Measurements from ENCODE around the gene ANKFN1.

The ANKFN1 gene

DNA sequence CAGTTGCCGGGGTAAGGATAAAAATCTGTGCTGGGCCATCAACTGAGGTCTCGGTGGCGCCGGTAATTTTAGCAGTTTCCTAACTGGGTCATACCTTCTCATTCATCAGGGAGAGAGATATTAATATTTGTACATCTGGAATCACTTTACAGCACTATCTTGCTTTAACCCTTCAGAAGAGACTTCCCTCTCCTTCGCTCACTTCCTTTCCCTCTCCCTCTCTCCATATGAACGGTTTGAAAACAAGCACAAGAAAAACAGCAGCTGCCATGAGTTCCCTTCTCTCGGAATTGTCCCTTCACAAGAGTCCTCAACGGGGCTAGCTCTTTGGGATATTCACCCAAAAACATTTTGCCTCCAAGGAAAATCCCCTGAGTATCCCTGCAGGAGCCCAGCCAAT lies 295.9 kb downstream of the ANKFN1 start:
- no peak for DNase-seq

- no peak for DNase-seq
Observed at GRCh38 chr17:56451629-56452028, 298.4 kb downstream of the ANKFN1 start.

DNA sequence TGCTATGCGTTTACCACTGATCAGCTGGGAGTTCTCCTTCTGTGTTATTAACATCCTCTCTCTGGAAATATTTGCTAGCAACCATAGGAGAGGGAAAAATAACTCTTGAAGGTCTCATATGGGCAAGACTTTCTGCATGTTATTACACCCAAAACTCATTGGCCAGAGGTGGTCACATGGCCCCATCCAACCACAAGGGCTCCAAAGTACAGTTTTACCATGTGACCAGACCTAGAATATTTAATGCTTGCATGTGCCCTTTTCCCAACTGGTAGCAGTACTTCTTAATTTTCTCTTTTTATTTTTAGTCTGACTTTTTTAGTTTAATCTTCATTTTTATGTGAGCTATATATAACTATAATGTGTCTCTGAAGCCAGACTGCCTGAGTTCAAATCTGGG lies 299.2 kb downstream of the ANKFN1 start:
- no peak for DNase-seq

DNA sequence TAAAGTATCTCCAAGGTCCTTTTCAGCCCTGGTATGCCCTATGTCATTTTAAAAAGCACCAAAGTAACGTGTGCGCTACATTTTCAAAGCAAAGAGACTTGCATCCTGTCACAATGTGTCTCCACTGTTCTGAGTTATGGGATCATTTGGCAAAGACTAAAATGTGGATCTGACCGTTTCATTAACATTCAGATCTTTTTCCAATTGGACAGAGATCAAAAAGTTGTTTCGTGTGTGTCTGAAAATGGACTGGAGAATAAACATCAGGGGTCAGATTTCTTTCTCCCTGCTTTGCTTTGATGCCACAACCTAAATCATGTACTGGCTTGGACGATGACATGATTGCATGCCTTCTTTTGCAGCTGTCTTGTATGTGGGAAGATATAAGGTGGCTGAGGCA lies 304.2 kb downstream of the ANKFN1 start:
- no peak for DNase-seq

DNA sequence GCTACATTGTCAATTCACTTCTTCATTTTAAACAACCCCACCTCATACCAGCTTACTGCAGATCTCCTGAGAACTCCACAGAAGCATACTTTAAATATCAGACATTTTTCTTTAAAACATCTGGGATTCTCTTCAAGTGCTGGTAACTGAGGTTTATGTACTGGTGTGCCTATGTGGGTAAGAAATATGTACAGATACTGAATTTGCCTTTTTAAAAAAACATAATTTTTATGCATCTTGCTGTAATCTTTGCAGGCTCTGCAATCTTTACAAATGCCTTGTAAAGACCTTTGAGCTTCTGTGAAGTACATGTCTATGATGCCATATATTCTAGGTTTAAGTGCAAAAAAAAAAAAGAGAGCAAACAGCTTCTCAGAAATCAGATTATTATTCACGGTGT lies 312.6 kb downstream of the ANKFN1 start:
- DNase-seq = no peak

DNA sequence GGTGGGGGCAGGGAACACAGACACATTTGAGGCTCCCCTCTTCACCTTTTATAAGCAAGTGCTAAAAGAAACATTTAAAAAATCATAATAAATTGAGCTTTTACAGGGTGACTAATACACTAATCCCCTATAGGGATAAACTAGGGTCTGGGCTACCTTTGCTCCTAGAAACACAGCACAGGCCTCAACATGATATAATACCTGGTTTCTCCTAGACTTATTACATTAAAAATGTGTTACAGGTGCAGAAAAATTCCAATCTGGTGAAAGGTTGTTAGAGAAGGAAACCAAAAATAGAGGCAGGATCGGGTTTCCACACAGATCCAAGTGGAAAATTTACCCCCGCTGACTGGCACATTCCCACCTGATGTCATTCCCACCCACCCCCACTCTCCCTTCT lies 315.6 kb downstream of the ANKFN1 start:
- no peak for DNase-seq

- DNase-seq = no peak
Observed at GRCh38 chr17:56471696-56472095, 318.4 kb downstream of the ANKFN1 start.

GRCh38 chr17:56475116-56475515 lies 321.8 kb downstream of the ANKFN1 start:
- DNase-seq = no peak

GRCh38 chr17:56478836-56479447 lies 325.7 kb downstream of the ANKFN1 start:
- peak; percentile 26 for DNase-seq

DNA sequence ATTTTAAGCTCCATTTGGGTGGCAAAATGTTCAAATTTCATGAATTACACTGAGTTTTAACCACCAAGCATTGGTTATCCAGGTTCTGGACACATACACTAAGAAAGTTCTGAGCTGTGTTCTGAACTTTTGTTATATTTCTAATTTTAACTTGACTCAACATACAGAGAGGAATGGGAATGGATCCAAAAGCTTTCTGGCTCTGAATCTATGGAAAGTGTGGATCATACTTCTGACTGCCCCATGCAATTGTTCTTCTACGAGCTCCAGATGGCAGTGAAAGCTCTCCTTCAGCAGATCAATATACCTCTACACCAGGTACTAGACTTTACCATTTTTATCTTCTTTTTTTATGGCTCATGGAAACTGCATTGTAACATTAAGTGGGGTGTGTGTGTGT lies 327.2 kb downstream of the ANKFN1 start:
- no peak for DNase-seq

GRCh38 chr17:56481659-56482058 lies 328.4 kb downstream of the ANKFN1 start:
- no peak for DNase-seq

GRCh38 chr17:56482229-56482628 lies 329.0 kb downstream of the ANKFN1 start:
- no peak for DNase-seq

DNA sequence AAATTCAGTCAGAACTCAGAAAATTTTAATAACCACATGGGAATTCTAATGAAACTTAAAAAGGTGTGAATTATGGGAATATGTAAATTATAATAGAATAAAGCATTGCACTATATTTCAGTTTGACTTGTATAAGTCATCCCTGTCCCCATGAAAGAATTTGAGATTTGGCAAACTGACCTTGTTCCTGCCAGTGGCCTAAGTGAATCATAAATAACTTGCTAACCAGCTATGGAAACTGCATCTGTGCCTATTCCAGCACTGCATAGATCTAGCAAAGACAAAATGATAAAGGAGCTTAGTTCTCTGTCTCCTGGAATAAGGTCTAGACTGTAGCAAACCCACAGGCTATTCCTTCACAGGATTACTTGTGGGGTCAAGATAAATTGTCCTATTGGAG lies 333.5 kb downstream of the ANKFN1 start:
- DNase-seq = no peak

DNA sequence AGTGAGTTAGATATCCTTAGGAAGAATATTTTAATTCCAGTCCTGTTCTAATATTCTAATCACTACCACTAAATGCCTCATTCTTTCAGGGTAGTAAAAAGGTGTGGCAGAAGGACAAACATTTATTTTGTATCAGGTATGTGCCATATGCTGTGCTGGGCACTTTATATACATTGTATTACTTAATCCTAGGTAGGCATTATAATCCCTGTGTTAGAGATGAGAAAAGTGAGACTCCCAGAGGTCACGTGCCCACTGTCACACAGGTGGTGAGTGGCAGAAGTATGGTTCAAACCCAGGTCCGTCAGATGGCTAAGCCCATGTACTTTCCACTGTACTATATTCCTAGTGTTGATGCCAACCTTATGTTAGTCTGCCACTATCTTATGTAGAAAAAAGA lies 335.5 kb downstream of the ANKFN1 start:
- no peak for DNase-seq

GRCh38 chr17:56489980-56490379 lies 336.7 kb downstream of the ANKFN1 start:
- no peak for DNase-seq

- no peak for DNase-seq
Observed at GRCh38 chr17:56495556-56495955, 342.3 kb downstream of the ANKFN1 start.

DNA sequence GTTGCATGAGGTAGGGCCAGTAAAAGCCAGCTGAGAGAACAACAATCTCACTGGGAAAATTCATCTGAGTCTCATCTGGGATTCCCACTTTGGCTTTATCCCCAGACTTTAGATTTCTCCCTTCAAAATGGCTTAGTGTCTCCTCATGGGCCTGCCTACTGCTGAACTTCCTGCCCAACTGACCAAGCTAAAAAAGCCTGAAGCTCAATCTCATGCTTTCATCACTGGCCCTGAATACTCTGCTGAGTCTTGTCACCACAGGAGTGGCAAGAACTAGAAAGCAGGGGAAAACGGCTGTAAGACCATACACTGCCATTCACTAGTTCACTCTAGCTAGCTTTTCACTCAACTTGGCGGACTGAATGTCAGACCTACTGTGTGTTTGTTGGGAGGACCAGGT lies 343.9 kb downstream of the ANKFN1 start:
- DNase-seq = no peak

DNA sequence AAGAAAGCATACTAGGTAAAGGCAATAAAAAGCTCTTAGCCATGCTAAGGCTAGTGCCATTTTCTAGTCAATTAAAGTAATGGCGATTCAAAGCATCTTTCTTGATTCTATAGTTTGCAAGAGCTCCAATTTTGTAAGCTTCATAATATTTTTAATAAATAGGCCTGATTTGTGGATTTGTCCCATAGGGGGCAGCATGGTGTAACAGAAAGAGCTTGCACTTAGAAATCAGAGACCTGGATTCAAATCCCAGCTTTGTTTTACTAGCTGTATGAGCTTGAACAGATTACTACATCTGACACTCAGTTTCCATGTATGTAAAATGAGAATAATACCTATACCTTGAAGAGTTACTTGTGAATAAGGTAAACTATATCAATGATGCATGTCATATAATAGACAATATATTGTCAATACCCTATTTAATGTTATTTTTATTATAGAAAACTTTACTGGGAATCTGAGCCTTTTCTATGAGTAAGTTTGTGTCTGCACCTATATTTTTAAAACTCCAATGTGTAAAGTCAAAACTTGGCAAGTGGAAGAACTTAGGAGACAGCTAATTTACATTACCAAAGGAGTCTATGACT lies 346.6 kb downstream of the ANKFN1 start:
- DNase-seq = no peak

DNA sequence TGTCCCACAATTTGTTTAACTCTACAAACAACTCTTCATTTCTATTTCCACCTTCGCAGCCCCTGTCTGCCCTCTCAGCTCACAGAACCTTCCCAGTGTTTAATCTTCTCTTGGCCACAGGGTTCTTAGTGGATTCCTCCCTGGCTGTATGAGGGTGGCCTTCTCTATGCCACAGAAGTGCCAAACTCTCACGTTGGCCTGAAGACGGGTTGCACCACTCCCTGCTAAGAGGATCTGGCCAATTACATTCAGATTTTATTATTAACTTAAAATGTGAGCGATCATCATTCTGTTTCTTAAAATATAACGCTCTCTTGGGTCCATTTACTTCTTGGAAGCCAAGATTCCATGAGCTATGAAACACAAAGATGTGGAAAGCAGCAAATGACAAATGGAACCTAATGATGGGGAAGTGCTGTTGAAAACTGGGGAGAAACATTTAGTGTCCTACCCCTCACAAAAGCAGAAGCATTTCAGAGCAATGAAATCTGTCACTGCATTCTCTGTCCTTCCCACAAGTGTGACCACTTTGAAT lies 348.9 kb downstream of the ANKFN1 start:
- DNase-seq = no peak

DNA sequence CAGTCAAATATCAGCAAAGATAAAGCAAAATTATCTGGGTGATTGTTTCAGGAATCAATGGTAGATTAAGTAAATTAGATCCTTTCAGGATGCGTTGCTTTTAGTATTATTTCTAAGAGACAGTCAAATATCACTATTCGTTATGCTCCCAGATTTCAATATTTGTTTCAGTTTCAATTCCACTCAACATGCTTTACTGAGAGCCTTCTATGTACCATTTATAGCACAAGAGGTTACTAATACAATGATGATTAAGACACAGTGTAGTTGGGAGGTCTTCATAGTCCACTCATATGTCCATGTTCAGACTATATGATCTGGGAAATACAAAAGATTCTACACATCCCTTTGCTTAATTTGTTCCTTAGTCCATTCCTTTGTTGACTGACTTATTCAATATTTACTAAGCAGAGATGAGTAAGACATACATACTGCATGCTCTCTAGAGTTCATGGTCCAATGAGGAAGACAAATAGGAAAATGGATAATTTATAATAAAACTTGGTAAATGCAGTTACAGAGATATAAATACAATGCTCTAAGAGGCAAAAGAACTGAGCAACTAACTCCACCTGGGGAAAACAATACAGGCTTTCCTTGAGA lies 352.0 kb downstream of the ANKFN1 start:
- DNase-seq = no peak

DNA sequence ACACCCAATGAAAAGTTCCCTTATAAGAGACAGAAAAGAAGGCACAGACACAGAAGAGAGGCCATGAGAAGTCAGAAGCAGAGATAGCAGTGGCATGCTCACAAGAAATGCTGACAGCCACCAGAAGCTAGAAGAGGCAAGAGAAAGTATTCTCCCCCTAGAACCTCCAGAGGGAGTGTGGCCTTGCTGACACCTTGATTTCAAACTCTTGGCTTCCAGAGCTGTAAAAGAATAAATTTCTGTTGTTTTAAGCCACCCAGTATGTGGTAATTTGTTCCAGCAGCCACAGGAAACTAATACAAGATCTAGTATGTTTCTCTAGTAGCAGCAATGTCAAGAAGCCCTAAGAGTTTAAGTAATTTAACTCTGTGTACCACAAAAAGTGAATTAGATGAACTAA lies 353.1 kb downstream of the ANKFN1 start:
- DNase-seq = no peak

GRCh38 chr17:56510554-56511342 lies 357.5 kb downstream of the ANKFN1 start:
- DNase-seq = no peak

GRCh38 chr17:56514264-56514663 lies 361.0 kb downstream of the ANKFN1 start:
- DNase-seq = no peak

DNA sequence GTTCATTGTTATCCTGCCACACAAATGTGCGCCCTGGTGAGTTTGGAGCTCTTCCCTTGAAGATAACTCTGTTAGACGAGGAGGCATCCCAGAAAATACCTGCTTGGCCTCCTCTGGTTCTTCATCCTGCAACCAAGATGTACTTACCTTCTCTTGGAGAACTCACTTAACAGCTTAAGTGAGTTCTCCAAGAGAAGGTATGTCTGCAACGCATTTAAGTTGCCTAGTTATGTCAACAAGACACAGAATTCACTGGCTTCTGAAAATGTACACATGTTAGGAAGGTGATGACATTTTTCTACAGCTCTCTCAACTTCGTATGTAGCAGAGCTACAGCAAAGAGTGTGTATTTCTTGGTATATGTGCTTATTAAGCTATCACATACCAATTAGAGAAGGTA lies 361.6 kb downstream of the ANKFN1 start:
- DNase-seq = no peak

Measured in kidney glomerular epithelial cell (primary cell).